ENCODE results near the gene B3GALT6.

DNA sequence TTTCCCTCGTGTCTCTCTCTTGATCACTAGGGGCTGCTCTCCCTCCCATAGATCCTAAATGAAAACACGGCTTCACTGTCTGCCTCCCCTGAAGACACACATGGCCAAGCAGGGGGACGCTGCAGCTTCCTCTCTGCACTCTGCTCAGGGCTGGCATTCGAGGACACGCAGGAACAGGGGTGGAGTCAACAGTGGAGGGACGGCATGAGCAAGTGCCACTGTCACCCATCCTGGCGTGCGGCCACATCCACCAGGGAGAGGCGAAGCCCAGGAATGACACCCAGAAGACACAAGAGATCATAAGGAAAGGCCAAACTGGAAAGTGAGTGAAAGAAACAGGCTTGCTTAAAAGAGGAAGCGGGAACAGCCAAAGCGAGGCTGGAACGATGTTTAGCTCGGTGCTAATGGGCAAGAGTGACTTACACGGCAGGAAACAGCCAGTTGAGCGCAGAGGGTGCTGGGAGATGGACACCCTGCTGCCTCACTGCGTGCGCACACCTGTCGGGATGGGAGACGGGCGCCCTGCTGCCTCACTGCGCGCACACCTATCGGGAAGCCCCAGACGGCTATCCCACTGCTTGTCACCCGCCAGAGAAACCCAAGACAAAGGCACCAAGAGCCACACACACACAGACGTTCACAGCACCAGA is 28.0 kb downstream of the B3GALT6 start:
- TF ChIP-seq, protein P1, sequence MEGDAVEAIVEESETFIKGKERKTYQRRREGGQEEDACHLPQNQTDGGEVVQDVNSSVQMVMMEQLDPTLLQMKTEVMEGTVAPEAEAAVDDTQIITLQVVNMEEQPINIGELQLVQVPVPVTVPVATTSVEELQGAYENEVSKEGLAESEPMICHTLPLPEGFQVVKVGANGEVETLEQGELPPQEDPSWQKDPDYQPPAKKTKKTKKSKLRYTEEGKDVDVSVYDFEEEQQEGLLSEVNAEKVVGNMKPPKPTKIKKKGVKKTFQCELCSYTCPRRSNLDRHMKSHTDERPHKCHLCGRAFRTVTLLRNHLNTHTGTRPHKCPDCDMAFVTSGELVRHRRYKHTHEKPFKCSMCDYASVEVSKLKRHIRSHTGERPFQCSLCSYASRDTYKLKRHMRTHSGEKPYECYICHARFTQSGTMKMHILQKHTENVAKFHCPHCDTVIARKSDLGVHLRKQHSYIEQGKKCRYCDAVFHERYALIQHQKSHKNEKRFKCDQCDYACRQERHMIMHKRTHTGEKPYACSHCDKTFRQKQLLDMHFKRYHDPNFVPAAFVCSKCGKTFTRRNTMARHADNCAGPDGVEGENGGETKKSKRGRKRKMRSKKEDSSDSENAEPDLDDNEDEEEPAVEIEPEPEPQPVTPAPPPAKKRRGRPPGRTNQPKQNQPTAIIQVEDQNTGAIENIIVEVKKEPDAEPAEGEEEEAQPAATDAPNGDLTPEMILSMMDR (IDR thresholded peaks at IDR 0.05) = no peak
- no peak for TF ChIP-seq POLR2A (IDR thresholded peaks at IDR 0.05)

Measured in gastroesophageal sphincter (tissue), 3 donors.